Body of pancreas (tissue), 4 donors: ENCODE data around the gene FBN1. TPM values are rescaled to one million over a fixed set of nuclear protein-coding genes. Genes with fewer than 3 reads are reported as not detected.

Source experiments
- ATAC-seq: fragments of 150-250 bp; one replicate; pipeline ENCODE4 v1.9.1; 2016
- DNase-seq, 4 donors: peaks; one replicate each; pipeline ENCODE4 v3.0.0-alpha.2; 2019
- H3K27ac ChIP-seq, 4 donors: fragments of 200-600 bp; sonication (generic); 1 replicate in 3 of 4; 2 replicates in 1 of 4; pipeline versions ENCODE4 v1.5.1 to v1.6.1; 2016 to 2019; ENCODE audit warnings: mild to moderate bottlenecking in 1 of 4, mixed read lengths in 1 of 4, moderate library complexity in 1 of 4
- H3K27me3 ChIP-seq, 2 donors: fragments of 200-600 bp; sonication (generic); one replicate each; pipeline ENCODE4 v1.6.0; 2016; ENCODE audit warnings: mild to moderate bottlenecking in 1 of 2
- H3K36me3 ChIP-seq, 2 donors: fragments of 200-600 bp; sonication (generic); replicated peaks in 1 of 2; 2 replicates each; pipeline ENCODE4 v1.5.1; 2016; ENCODE audit warnings: low read depth in 2 of 2; ENCODE audit not compliant: insufficient read depth in 1 of 2
- H3K4me1 ChIP-seq: fragments of 200-600 bp; sonication (generic); one replicate; pipeline ENCODE4 v1.6.0; 2016
- H3K4me3 ChIP-seq, 2 donors: fragments of 200-600 bp; sonication (generic); 1 replicate in 1 of 2; 2 replicates in 1 of 2; pipeline ENCODE4 v1.5.1; 2016 to 2019
- H3K9me3 ChIP-seq, 3 donors: fragments of 200-600 bp; sonication (generic); 1 replicate in 2 of 3; 2 replicates in 1 of 3; pipeline ENCODE4 v1.5.1; 2016
- CTCF ChIP-seq, 7 experiments: fragments of 450-650 bp in 4 of 7; fragments of 200-600 bp in 3 of 7; sonication (generic) in 3 of 7; IDR thresholded peaks; one replicate each; pipeline ENCODE4 v1.5.1; 2016 to 2019; ENCODE audit warnings: antibody characterized with exemption in 7 of 7
- POLR2A ChIP-seq, 3 donors: fragments of 450-650 bp; IDR thresholded peaks; one replicate each; pipeline ENCODE4 v1.6.1; 2016; ENCODE audit warnings: antibody characterized with exemption in 3 of 3, mild to moderate bottlenecking in 2 of 3
- WGBS, 2 donors: methylation state at CpG; one replicate each; pipeline ENCODE4 v1.1.5; 2017; 5-methylcytosine and 5-hydroxymethylcytosine counted together
- intact Hi-C: fragments of 100-400 bp; cut with DNase I; formaldehyde crosslinking; loops from one replicate; pipeline ENCODE4 v1.15.1; 2023
- total RNA-seq, 2 donors: library from RNA; depleted of rRNA; stranded (reverse); fragments of >200 nt; gene quantifications; one replicate each; pipeline ENCODE4 v1.1.0, GENCODE V29; 2016

Gene FBN1
- total RNA-seq, 2 donors from 2014 or later: 12.7 to 51.1 TPM

- Histone ChIP-seq H3K4me1 (no peaks in the 10 kb centered on the region), H3K27me3 (no peaks in the 10 kb centered on the region), H3K9me3 (no peaks in the 10 kb centered on the region), H3K27ac (no peak overlapping the region), H3K4me3 (no peak overlapping the region), H3K36me3 (no peaks in the 10 kb centered on the region)
- WGBS, 2 donors: 55 to 67% methylated on average over 3 of the region's 3 CpGs
- intact Hi-C loops: no loop called here
- ATAC-seq (no peak), DNase-seq (no peak)
- TF ChIP-seq POLR2A (IDR thresholded peaks at IDR 0.05) (no peak), CTCF (IDR thresholded peaks at IDR 0.05) (no peak)
Observed at GRCh38 chr15:48536681-48537091, 108.8 kb downstream of the FBN1 start.

GRCh38 chr15:48533982-48534381 is 111.5 kb downstream of the FBN1 start:
- Histone ChIP-seq H3K27ac (no peak overlapping the region), H3K9me3 (no peaks in the 10 kb centered on the region), H3K4me3 (no peak overlapping the region), H3K27me3 (no peaks in the 10 kb centered on the region), H3K36me3 (no peaks in the 10 kb centered on the region), H3K4me1 (no peaks in the 10 kb centered on the region)
- WGBS, 2 donors: 72 to 75% methylated on average over 2 of the region's 2 CpGs
- DNase-seq (no peak), ATAC-seq (no peak)
- intact Hi-C loops: no loop called here
- TF ChIP-seq POLR2A (IDR thresholded peaks at IDR 0.05) (no peak), CTCF (IDR thresholded peaks at IDR 0.05) (no peak)

GRCh38 chr15:48532946-48533345 is 112.6 kb downstream of the FBN1 start:
- no peaks in the 10 kb centered on the region for H3K27me3 ChIP-seq
- no peaks in the 10 kb centered on the region for H3K9me3 ChIP-seq
- no peaks in the 10 kb centered on the region for H3K36me3 ChIP-seq
- H3K4me3 ChIP-seq: no peak overlapping the region
- no peak for DNase-seq
- no peak for TF ChIP-seq CTCF (IDR thresholded peaks at IDR 0.05)
- no peak for TF ChIP-seq POLR2A (IDR thresholded peaks at IDR 0.05)
- ATAC-seq: no peak
- H3K4me1 ChIP-seq: no peaks in the 10 kb centered on the region
- H3K27ac ChIP-seq: no peak overlapping the region
- intact Hi-C loops: no loop called here

- Histone ChIP-seq H3K9me3 (no peaks in the 10 kb centered on the region), H3K27me3 (no peaks in the 10 kb centered on the region), H3K4me3 (no peak overlapping the region), H3K27ac (no peak overlapping the region), H3K4me1 (no peaks in the 10 kb centered on the region), H3K36me3 (no peaks in the 10 kb centered on the region)
- WGBS, 2 donors: 90 to 94% methylated on average over 4 of the region's 4 CpGs
- intact Hi-C loops: no loop called here
- no peak for TF ChIP-seq POLR2A (IDR thresholded peaks at IDR 0.05)
- no peak for TF ChIP-seq CTCF (IDR thresholded peaks at IDR 0.05)
- no peak for ATAC-seq
- no peak for DNase-seq
Observed at GRCh38 chr15:48530528-48530927, 115.0 kb downstream of the FBN1 start.

GRCh38 chr15:48528921-48529320 is 116.6 kb downstream of the FBN1 start:
- no peak overlapping the region for H3K27ac ChIP-seq
- no peaks in the 10 kb centered on the region for H3K4me1 ChIP-seq
- no peaks in the 10 kb centered on the region for H3K9me3 ChIP-seq
- H3K27me3 ChIP-seq: no peaks in the 10 kb centered on the region
- H3K4me3 ChIP-seq: no peak overlapping the region
- ATAC-seq: no peak
- no peak for DNase-seq
- H3K36me3 ChIP-seq: no peaks in the 10 kb centered on the region
- TF ChIP-seq POLR2A (IDR thresholded peaks at IDR 0.05) (no peak), CTCF (IDR thresholded peaks at IDR 0.05) (no peak)
- intact Hi-C loops: no loop called here
- 73 to 76% methylated on average over 4 of the region's 4 CpGs for WGBS, 2 donors
